Heart right ventricle (tissue), 16 donors: ENCODE data around the gene THSD4. TPM values are rescaled to one million over a fixed set of nuclear protein-coding genes. Genes with fewer than 3 reads are reported as not detected.

Experiments used
- ATAC-seq, 8 donors: fragments of 200-7000 bp; cut with Tn5 transposase; one replicate each; pipeline ENCODE4 v1.9.1; 2020; ENCODE audit warnings: mild to moderate bottlenecking in 8 of 8, moderate library complexity in 8 of 8, moderate number of reproducible peaks in 1 of 8
- DNase-seq, 2 donors: peaks; one replicate each; pipeline ENCODE4 v3.0.0-alpha.2; 2020
- H3K27ac ChIP-seq, 10 donors: fragments of 200-600 bp; sonication (generic) in 2 of 10; one replicate each; pipeline versions ENCODE4 v1.5.0 to v1.8.0; 2020 to 2022; ENCODE audit warnings: mild to moderate bottlenecking in 3 of 10
- H3K27me3 ChIP-seq, 7 donors: fragments of 200-600 bp; one replicate each; pipeline ENCODE4 v1.8.0; 2021 to 2022; ENCODE audit warnings: mild to moderate bottlenecking in 2 of 7
- H3K36me3 ChIP-seq, 9 donors: fragments of 200-600 bp; sonication (generic) in 1 of 9; one replicate each; pipeline versions ENCODE4 v1.5.0 to v1.8.0; 2020 to 2022; ENCODE audit warnings: mild to moderate bottlenecking in 2 of 9
- H3K4me1 ChIP-seq, 9 donors: fragments of 200-600 bp; sonication (generic) in 1 of 9; one replicate each; pipeline versions ENCODE4 v1.5.0 to v1.8.0; 2020 to 2022; ENCODE audit warnings: mild to moderate bottlenecking in 4 of 9
- H3K4me3 ChIP-seq, 10 donors: fragments of 200-600 bp; sonication (generic) in 2 of 10; one replicate each; pipeline versions ENCODE4 v1.5.0 to v1.8.0; 2020 to 2022; ENCODE audit warnings: mild to moderate bottlenecking in 7 of 10, moderate library complexity in 2 of 10
- H3K9me3 ChIP-seq, 11 donors: fragments of 200-600 bp in 10 of 11; sonication (generic) in 2 of 11; one replicate each; pipeline versions ENCODE4 v1.5.0 to v1.8.0; 2013 to 2022; ENCODE audit warnings: mild to moderate bottlenecking in 2 of 11, control low read depth in 1 of 11, moderate library complexity in 1 of 11
- CTCF ChIP-seq, 9 donors: fragments of 200-600 bp; sonication (generic) in 2 of 9; IDR thresholded peaks; one replicate each; pipeline versions ENCODE4 v1.5.0 to v1.8.0; 2021 to 2022; ENCODE audit warnings: antibody characterized with exemption in 9 of 9, mild to moderate bottlenecking in 5 of 9, moderate library complexity in 1 of 9
- WGBS, 2 donors: extraction: QIAGEN DNeasy Blood & Tissue Kit; methylation state at CpG; one replicate each; pipeline ENCODE4 v1.1.7; 2013; ENCODE audit warnings: inconsistent platforms in 1 of 2; 5-methylcytosine and 5-hydroxymethylcytosine counted together
- intact Hi-C, 10 donors: fragments of 100-400 bp; cut with DNase I; formaldehyde crosslinking; loops; one replicate each; pipeline versions ENCODE4 v1.11.1 to v1.14.2; 2022
- polyA plus RNA-seq, 2 donors: library from polyadenylated mRNA; stranded (reverse); fragments of 200-250 nt; gene quantifications; one replicate each; pipeline ENCODE4 v1.2.3, GENCODE V29; 2013
- total RNA-seq, 10 donors: library from RNA; stranded (reverse); fragmentation: NEBNext Ultra II Directional in 3 of 10; extraction: Animal tissue kit (Norgen Biotek cat#: 25700) in 3 of 10; gene quantifications; one replicate each; pipeline versions ENCODE4 v1.2.1 to v1.2.4, GENCODE V29; 2021 to 2023
- donor health status: Arrhythmogenic right ventricular cardiomyopathy.
- donor health status: ischemic (EF 13 %, LVEDD 7.1; RV severe dilation, severe dysfunction).
- donor health status: healthy with polysubstance abuse.
- donor health status: DM: no; HTN: yes; CAD: no.
- donor health status: DM: no; HTN: no; CAD: no.
- donor health status: ischemic (EF 25% LVEDD 6.9; RV normal size, moderate dysfunction).
- donor health status: ischemic (EF 25% LVEDD 5.7; RV mildly dilated, moderate dysfunction).
- donor health status: healthy.
- donor health status: DM: yes; HTN: yes; CAD: no.
- donor health status: Ischemic cardiomyopathy.
- donor health status: ischemic (EF 35%, LVEDD 5.7; RV mildly dilated, moderate dysfunction).
- donor health status: nonischemic (EF 11% LVEDD 7.7; RV severe dilation, severe dysfunction).
- donor health status: DM: yes; HTN: yes; CAD: no.
- donor health status: PGD.
- donor health status: ischemic (EF 29% LVEDD 5.4; RV normal size, mild dysfunction).
- donor health status: nonischemic (EF 23%, LVEDD 6.1; RV moderate dilation, normal function).

The THSD4 gene
- total and polyA plus RNA-seq, 12 donors = 20.8 to 212 (median 139) TPM

DNA sequence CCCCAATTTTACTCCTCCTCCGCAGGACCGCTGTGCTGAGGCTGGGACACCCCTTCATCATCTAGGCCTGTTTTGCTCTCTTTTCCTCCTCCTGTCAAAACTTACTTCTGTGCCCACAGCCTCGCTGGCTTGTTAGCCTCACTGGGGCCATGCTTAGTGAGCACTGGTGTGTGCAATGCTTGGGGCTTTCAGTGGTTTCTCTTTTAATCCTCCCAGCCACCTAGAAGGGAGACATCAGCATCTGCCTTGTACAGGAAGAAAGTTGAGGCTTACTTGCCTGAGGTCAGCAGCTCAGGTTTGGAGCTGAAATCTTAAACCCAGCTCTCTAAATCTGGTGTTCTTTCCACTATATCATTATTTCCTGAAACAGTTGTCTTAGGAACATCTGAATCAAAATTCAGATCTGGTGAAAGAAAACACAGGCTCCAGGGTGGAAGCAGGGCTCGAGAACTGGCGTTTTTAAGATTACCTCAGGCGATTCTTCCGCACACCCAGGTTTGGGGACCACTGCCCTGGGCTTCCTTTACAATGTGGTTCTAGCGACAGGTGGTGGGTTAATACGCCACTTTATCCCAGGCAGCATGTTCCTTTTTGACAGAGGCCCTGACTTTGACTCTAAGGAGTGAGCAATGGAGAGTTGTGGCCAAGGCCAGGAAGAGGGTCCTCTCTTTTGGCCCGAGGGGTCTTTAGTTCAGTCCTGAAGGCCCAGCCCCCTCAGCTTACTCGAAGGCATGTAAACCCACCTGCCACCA is 3.8 kb downstream of the THSD4 start:
- DNase-seq (no peak), ATAC-seq (no peak)
- peaks cover 0 to 75% (median 12%) of the 10 kb centered on the region in 9 donors for H3K4me1 ChIP-seq
- H3K27me3 ChIP-seq = peaks cover 0 to 37% (median 0%) of the 10 kb centered on the region in 7 donors
- no peak for TF ChIP-seq CTCF (IDR thresholded peaks at IDR 0.05)
- H3K36me3 ChIP-seq = no peaks in the 10 kb centered on the region
- H3K4me3 ChIP-seq = no peak overlapping the region
- intact Hi-C loops = loop anchor here in 9 of 10 donors (5.0 to 10.0 kb wide), 10 partner anchors 48 to 686 kb away; no protein-coding TSS in a partner anchor
- H3K9me3 ChIP-seq = no peaks in the 10 kb centered on the region
- peak overlapping the region in 6 of 10 donors; percentile 2 to 91 (median 52) for H3K27ac ChIP-seq
- WGBS, 2 donors = 94 to 97% methylated on average over 11 of the region's 11 CpGs

- H3K36me3 ChIP-seq = no peaks in the 10 kb centered on the region
- peaks cover 0 to 25% (median 0%) of the 10 kb centered on the region in 7 donors for H3K27me3 ChIP-seq
- peaks cover 0 to 80% (median 20%) of the 10 kb centered on the region in 9 donors for H3K4me1 ChIP-seq
- no peak for DNase-seq
- H3K9me3 ChIP-seq = no peaks in the 10 kb centered on the region
- intact Hi-C loops = loop anchor here in 2 of 10 donors (10.0 kb wide), 2 partner anchors 64 to 114 kb away; no protein-coding TSS in a partner anchor
- H3K4me3 ChIP-seq = no peak overlapping the region
- 67 to 73% methylated on average over 8 of the region's 8 CpGs for WGBS, 2 donors
- no peak for ATAC-seq
- H3K27ac ChIP-seq = peak overlapping the region in 4 of 10 donors; percentile 7 to 33 (median 18)
- TF ChIP-seq CTCF (IDR thresholded peaks at IDR 0.05) = no peak
Measured at GRCh38 chr15:71120428-71120944, 5.2 kb downstream of the THSD4 start.

DNA sequence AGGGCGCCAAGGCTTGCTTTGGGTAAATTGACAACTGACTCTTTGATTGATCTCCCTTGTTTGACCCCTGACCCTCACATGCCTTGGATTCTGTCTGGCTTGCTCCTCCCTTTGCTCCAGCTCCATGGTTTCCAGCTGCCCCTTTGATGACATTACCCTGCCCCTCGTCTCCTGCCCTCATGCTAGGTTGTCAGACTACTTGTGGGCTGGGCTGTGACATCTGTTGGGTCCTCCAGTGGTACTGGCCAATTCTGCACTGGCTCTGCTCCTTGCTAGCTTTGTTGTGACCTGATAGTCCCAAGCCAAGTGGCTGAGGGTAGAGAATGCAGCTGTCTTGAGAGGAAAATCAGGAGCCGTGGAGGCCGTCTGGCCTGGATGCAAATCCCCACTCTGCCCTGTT is 6.2 kb downstream of the THSD4 start:
- Histone ChIP-seq H3K4me1 (peaks cover 0 to 81% (median 24%) of the 10 kb centered on the region in 9 donors), H3K27me3 (peaks cover 0 to 17% (median 0%) of the 10 kb centered on the region in 7 donors), H3K36me3 (no peaks in the 10 kb centered on the region), H3K9me3 (no peaks in the 10 kb centered on the region), H3K4me3 (no peak overlapping the region), H3K27ac (peak overlapping the region in 8 of 10 donors; percentile 11 to 58 (median 39))
- DNase-seq = no peak
- intact Hi-C loops = loop anchor here in 2 of 10 donors (10.0 kb wide), 2 partner anchors 63 to 113 kb away; no protein-coding TSS in a partner anchor
- 41 to 47% methylated on average over 4 of the region's 4 CpGs for WGBS, 2 donors
- peak in 2 of 8 donors; percentile 15 to 23 for ATAC-seq
- TF ChIP-seq CTCF (IDR thresholded peaks at IDR 0.05) = no peak

GRCh38 chr15:71124937-71125790 is 9.9 kb downstream of the THSD4 start:
- no peak overlapping the region for H3K4me3 ChIP-seq
- H3K27ac ChIP-seq = peak overlapping the region in 9 of 10 donors; percentile 12 to 88 (median 78)
- ATAC-seq = peak in 6 of 8 donors; percentile 15 to 63 (median 54)

More at GRCh38 chr15:71124937-71125790, 9.9 kb downstream of the THSD4 start:
- peaks cover 0 to 8% (median 0%) of the 10 kb centered on the region in 11 donors for H3K9me3 ChIP-seq
- peaks cover 0 to 78% (median 37%) of the 10 kb centered on the region in 9 donors for H3K4me1 ChIP-seq
- DNase-seq = no peak
- intact Hi-C loops = loop anchor here in 2 of 10 donors (10.0 kb wide), 2 partner anchors 60 to 110 kb away; no protein-coding TSS in a partner anchor
- H3K36me3 ChIP-seq = no peaks in the 10 kb centered on the region
- H3K27me3 ChIP-seq = no peaks in the 10 kb centered on the region
- TF ChIP-seq CTCF (IDR thresholded peaks at IDR 0.05) = no peak
- WGBS, 2 donors = 40 to 54% methylated on average over 8 of the region's 8 CpGs
